ENCODE measurements around the gene TUBB2B.
"Not testable (repeated sequence)": the region's sequence is repeated elsewhere in the genome, so short reads cannot be mapped to it uniquely, and the experiment has no call there.

The TUBB2B gene

DNA sequence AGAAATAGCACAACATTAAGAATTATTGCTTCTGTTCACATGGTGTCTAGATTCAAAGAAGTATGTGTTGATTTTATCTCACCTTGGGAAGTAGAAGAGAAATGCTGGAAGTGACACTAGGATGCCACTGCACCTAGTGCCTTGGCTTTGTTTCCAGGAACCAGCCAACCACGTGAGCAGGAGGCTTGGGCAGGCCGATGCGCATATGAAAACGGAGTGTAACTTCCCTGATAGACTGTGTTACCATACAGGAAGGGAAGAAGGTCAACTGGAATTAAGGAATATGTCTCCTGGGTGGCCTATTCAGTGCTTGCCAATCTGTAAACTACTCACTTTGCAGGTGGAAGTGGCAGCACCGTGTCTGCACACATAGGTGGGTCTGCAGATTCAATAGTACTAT, 28.1 kb downstream of the TUBB2B start:
- ChIA-PET CTCF (no interaction called here), POLR2A (no interaction called here)
- no peak for TF ChIP-seq BHLHE40 (IDR thresholded peaks at IDR 0.05; ENCODE audit: borderline replicate concordance)
- no peak for TF ChIP-seq FOXM1 (IDR thresholded peaks at IDR 0.05; ENCODE audit: borderline replicate concordance)
- TF ChIP-seq FOXK2 (IDR thresholded peaks at IDR 0.05) = no peak
- TF ChIP-seq L3MBTL2 (conservative IDR thresholded peaks at IDR 0.05) = no peak
- TF ChIP-seq TARDBP (IDR thresholded peaks at IDR 0.05) = no peak
- no peak for TF ChIP-seq HDGF (IDR thresholded peaks at IDR 0.05; ENCODE audit: borderline replicate concordance)
- TF ChIP-seq, protein P1, sequence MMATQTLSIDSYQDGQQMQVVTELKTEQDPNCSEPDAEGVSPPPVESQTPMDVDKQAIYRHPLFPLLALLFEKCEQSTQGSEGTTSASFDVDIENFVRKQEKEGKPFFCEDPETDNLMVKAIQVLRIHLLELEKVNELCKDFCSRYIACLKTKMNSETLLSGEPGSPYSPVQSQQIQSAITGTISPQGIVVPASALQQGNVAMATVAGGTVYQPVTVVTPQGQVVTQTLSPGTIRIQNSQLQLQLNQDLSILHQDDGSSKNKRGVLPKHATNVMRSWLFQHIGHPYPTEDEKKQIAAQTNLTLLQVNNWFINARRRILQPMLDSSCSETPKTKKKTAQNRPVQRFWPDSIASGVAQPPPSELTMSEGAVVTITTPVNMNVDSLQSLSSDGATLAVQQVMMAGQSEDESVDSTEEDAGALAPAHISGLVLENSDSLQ (IDR thresholded peaks at IDR 0.05) = no peak
- TF ChIP-seq CTBP1 (IDR thresholded peaks at IDR 0.05; ENCODE audit: borderline replicate concordance) = no peak
- TF ChIP-seq ARNT (IDR thresholded peaks at IDR 0.05) = no peak
- TF ChIP-seq FOXA1 (IDR thresholded peaks at IDR 0.05) = no peak
- no peak for TF ChIP-seq ZNF384 (IDR thresholded peaks at IDR 0.05)
- TF ChIP-seq ELF4 (IDR thresholded peaks at IDR 0.05) = no peak
- TF ChIP-seq LEF1 (IDR thresholded peaks at IDR 0.05; ENCODE audit: borderline replicate concordance) = no peak
- no peak for TF ChIP-seq NFRKB (IDR thresholded peaks at IDR 0.05)
- no peak for TF ChIP-seq SUZ12 (IDR thresholded peaks at IDR 0.05)
- DNase-seq (ENCODE audit: extremely low spot score) = no peak

DNA sequence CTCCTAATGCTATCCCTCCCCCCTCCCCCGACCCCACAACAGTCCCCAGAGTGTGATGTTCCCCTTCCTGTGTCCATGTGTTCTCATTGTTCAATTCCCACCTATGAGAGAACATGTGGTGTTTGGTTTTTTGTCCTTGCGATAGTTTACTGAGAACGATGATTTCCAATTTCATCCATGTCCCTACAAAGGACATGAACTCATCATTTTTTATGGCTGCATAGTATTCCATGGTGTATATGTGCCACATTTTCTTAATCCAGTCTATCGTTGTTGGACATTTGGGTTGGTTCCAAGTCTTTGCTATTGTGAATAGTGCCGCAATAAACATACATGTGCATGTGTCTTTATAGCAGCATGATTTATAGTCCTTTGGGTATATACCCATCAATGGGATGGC, 29.7 kb downstream of the TUBB2B start:
- DNase-seq (ENCODE audit: extremely low spot score); CTCF ChIA-PET; POLR2A ChIA-PET: not testable (repeated sequence)

DNA sequence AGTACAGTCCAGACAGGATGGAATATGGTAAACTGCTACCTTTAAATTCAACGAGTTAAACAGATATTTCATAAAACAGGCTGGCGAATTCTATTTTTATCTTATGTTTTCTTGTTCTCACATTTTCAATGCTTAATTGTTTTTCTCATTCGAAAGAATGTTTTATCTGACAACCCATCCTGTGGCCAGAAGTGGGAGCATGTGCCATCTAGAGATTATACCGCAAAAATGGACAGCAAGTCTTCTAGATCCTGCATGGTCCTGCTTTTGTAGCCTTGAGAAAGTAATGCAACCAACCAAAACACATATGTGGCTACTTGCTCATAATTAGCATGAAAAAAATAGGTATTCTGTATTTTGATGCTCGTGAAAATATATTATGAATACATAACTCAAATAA, 30.7 kb downstream of the TUBB2B start:
- TF ChIP-seq, protein P1 (IDR thresholded peaks at IDR 0.05) = no peak
- TF ChIP-seq FOXK2 (IDR thresholded peaks at IDR 0.05) (no peak), SP1 (IDR thresholded peaks at IDR 0.05) (no peak), ELF4 (IDR thresholded peaks at IDR 0.05) (no peak), LEF1 (IDR thresholded peaks at IDR 0.05; ENCODE audit: borderline replicate concordance) (no peak), TARDBP (IDR thresholded peaks at IDR 0.05) (no peak), BHLHE40 (IDR thresholded peaks at IDR 0.05; ENCODE audit: borderline replicate concordance) (no peak), ARNT (IDR thresholded peaks at IDR 0.05) (no peak), HDGF (IDR thresholded peaks at IDR 0.05; ENCODE audit: borderline replicate concordance) (no peak), FOXA1 (IDR thresholded peaks at IDR 0.05) (no peak), ZNF384 (IDR thresholded peaks at IDR 0.05) (no peak), NFRKB (IDR thresholded peaks at IDR 0.05) (no peak)
- DNase-seq (ENCODE audit: extremely low spot score) = no peak
- ChIA-PET POLR2A (no interaction called here), CTCF (interaction anchor here (0.6 to 1.4 kb wide), 4 partner anchors 12 to 66 kb away, joined by 3 to 6 read pairs (median 4); no protein-coding TSS in a partner anchor)

DNA sequence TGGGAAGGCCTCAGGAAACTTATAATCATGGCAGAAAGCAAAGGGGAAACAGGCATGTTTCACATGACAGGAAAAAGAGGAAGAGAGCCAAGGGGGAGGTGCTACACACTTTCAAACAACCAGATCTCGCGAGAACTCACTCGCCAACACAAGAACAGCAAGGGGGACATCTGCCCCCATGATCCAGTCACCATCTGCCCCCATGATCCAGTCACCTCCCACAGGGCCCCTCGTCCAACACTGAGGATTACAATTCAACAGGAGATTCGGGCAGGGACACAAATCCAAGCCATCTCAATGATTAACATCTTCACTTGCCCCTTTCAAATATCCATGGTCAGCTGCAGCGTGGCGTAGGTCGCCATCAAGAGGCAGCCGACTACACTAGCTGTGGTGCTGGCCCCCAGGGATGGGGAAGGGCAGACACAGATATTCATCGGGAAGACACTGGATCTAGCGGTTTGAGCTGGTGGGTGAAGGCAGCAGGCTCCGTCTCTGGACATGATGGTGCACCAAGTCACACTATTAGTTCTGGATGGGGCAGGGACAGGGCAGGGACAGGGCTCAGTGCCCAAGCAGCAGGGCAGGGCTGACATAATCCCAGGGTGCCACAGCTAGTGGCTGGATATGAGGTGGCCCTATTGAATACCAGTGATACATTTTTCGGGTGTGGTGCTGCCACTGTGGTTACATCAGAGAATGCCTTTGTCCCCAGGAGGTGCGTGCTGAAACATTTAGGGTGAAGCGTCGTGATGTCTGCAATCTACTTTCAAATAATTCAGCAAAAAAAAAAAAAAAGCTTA, 31.6 kb downstream of the TUBB2B start:
- POLR2A ChIA-PET = interaction anchor here (1.8 kb wide), 1 partner anchor 31 kb away, joined by 5 read pairs; no protein-coding TSS in a partner anchor
- no peak for DNase-seq (ENCODE audit: extremely low spot score)
- TF ChIP-seq CTBP1 (IDR thresholded peaks at IDR 0.05; ENCODE audit: borderline replicate concordance) = no peak
- CTCF ChIA-PET = interaction anchor here (0.6 to 1.4 kb wide), 6 partner anchors 12 to 76 kb away, joined by 3 to 6 read pairs (median 4); no protein-coding TSS in a partner anchor

DNA sequence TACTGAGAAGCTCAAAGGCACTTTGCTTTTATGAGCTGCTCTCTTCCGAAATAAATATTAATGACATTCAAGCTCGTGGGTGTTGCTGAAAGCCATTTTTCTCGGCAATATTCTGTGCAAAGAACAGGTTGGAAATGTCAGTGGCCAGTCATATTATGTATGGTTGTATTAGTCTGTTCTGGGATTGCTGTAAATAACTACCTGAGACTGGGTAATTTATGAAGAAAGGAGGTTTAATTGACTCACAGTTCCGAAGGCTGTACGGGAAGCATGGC, 32.1 kb downstream of the TUBB2B start:
- POLR2A ChIA-PET = interaction anchor here (1.8 kb wide), 1 partner anchor 31 kb away, joined by 5 read pairs; no protein-coding TSS in a partner anchor
- no peak for DNase-seq (ENCODE audit: extremely low spot score)
- no peak for TF ChIP-seq HDGF (IDR thresholded peaks at IDR 0.05; ENCODE audit: borderline replicate concordance)
- TF ChIP-seq LEF1 (IDR thresholded peaks at IDR 0.05; ENCODE audit: borderline replicate concordance) = no peak
- no peak for TF ChIP-seq ZNF384 (IDR thresholded peaks at IDR 0.05)
- TF ChIP-seq SUZ12 (IDR thresholded peaks at IDR 0.05) = no peak
- TF ChIP-seq, protein P1 (IDR thresholded peaks at IDR 0.05) = no peak
- no peak for TF ChIP-seq L3MBTL2 (conservative IDR thresholded peaks at IDR 0.05)
- TF ChIP-seq FOXM1 (IDR thresholded peaks at IDR 0.05; ENCODE audit: borderline replicate concordance) = no peak
- no peak for TF ChIP-seq BHLHE40 (IDR thresholded peaks at IDR 0.05; ENCODE audit: borderline replicate concordance)
- CTCF ChIA-PET = interaction anchor here (0.6 to 1.4 kb wide), 3 partner anchors 12 to 564 kb away, joined by 3 to 6 read pairs (median 4); no protein-coding TSS in a partner anchor

DNA sequence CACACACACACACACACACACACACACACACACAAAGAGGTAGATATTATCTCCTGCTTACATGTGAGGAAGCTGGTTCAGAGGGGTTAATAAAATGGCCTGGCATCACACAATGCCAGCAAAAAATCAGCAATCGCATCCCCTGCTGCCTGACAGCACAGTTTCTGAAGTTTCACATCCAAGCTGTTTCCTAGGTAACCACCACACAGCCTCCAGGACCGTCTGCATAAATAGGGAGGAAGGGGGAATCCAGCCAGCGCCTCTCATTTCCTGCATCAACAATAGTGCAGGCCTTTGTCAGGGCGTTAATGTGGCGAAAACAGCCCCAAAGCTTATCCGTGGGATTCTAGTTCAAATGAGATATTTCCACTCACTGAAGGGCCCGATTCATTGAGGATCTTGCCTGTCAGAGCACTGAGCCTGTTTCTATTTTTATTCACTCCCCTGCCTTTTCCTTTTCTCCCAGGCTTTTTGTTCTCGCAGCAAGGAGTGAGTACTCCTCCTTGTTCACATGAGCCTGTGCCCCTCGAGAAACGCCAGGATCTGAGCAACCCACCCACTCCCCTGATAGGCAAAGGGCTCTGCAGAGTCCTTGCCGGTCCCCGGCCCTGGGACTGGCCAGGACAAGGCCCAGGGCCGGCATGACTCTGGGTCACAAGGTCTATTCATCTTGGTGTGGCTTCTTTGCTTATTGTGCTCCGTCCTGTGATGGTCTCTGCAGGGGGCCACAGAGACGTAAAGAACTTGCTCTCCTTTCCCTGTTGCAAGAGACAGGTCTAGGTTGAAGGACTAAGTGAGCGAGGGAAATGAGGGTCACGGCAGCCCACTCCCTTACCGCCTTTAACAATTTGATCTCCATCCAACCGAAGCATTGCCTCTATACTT, 32.7 kb downstream of the TUBB2B start:
- CTCF ChIA-PET = interaction anchor here (0.6 kb wide), 1 partner anchor 563 kb away, joined by 3 read pairs; no protein-coding TSS in a partner anchor
- no peak for TF ChIP-seq ARNT (IDR thresholded peaks at IDR 0.05)
- POLR2A ChIA-PET = interaction anchor here (1.2 to 1.8 kb wide), 2 partner anchors 19 to 32 kb away, joined by 4 to 5 read pairs; no protein-coding TSS in a partner anchor
- no peak for DNase-seq (ENCODE audit: extremely low spot score)
